ENCODE data around the gene ADRA2C.

The ADRA2C gene

DNA sequence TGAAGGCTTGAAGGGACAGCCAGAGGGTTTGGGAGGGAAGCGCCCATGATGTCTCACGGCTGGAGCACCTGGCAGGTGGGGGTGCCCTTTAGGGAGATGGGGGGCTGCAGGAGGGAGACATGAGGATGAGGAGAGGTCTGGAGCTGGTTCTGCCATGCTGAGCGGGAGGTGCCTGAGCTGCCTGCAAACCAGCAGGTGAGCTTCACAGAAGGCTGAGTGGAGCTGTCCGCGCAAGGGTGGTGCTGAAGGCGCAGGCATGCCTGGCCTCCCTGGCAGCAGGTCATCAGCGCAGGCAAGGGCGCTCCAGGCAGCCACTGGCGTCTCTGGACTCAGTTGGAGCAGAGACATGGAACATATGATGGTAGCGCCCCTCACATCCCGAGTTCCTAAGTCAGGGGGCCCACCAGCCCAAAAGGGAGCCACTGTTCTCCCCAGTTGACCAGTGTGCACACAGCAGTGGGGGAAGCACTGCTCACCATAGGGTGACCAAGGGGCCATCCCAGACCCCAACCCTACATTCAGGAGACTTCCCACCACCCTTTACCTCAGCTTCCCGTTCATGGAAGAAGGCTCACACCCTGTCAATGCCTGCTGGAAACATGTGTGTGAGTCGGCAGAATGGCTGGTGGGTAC, 25.8 kb downstream of the ADRA2C start:
- Histone ChIP-seq H4K20me1 (ENCODE audit: insufficient read depth, low read length, poor library complexity, severe bottlenecking) (no peaks in the 10 kb centered on the region), H3K36me3 (ENCODE audit: insufficient read depth, low read length) (no peaks in the 10 kb centered on the region), H3K9ac (ENCODE audit: low read depth, low read length, poor library complexity, severe bottlenecking) (no peak overlapping the region), H3K4me1 (ENCODE audit: insufficient read depth, low read length, poor library complexity, severe bottlenecking) (no peaks in the 10 kb centered on the region), H3K27me3 (ENCODE audit: insufficient read depth, low read length, poor library complexity, severe bottlenecking) (no peaks in the 10 kb centered on the region), H3F3A (ENCODE audit: low read depth) (no peaks in the 10 kb centered on the region), H3K79me2 (ENCODE audit: insufficient read depth, low read length) (no peaks in the 10 kb centered on the region), H3K9me3 (ENCODE audit: insufficient read depth, low read depth, low read length) (no peaks in the 10 kb centered on the region; the same call in 1 of the 2 replicates), H2AFZ (ENCODE audit: low read length) (no peak overlapping the region), H3K9me2 (replicated peaks; ENCODE audit: low read depth, low read length) (no peaks in the 10 kb centered on the region), H3K4me3 (ENCODE audit: low read length, poor library complexity, severe bottlenecking) (no peak overlapping the region), H3K4me2 (ENCODE audit: low read depth, low read length, poor library complexity, severe bottlenecking) (no peak overlapping the region)
- TF ChIP-seq, protein P1, sequence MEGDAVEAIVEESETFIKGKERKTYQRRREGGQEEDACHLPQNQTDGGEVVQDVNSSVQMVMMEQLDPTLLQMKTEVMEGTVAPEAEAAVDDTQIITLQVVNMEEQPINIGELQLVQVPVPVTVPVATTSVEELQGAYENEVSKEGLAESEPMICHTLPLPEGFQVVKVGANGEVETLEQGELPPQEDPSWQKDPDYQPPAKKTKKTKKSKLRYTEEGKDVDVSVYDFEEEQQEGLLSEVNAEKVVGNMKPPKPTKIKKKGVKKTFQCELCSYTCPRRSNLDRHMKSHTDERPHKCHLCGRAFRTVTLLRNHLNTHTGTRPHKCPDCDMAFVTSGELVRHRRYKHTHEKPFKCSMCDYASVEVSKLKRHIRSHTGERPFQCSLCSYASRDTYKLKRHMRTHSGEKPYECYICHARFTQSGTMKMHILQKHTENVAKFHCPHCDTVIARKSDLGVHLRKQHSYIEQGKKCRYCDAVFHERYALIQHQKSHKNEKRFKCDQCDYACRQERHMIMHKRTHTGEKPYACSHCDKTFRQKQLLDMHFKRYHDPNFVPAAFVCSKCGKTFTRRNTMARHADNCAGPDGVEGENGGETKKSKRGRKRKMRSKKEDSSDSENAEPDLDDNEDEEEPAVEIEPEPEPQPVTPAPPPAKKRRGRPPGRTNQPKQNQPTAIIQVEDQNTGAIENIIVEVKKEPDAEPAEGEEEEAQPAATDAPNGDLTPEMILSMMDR (conservative IDR thresholded peaks at IDR 0.05; ENCODE audit: low read length) = no peak
- no peak for TF ChIP-seq EZH2phosphoT487 (IDR thresholded peaks at IDR 0.05; ENCODE audit: borderline replicate concordance)

DNA sequence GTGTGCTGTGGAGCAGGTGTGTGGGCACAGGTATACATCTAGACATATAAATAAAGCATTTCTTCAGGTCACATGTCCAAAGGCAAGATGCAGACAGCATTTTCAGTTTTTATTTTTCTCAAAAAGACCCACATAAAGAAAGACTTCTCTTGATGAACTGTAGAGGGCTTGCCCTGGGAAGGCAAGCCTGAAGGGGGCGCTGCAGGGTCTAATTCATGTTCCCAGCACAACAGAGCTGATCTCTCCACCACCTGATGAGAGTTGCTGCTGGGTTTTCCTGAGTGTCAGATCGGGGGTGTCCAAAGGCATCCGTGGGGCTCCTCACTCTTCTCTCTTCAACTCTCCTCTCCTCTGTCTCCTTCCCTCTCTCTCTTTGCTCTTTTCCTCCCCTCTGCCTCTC, 26.6 kb downstream of the ADRA2C start:
- Histone ChIP-seq H3K27me3 (ENCODE audit: insufficient read depth, low read length, poor library complexity, severe bottlenecking) (no peaks in the 10 kb centered on the region), H3K4me2 (ENCODE audit: low read depth, low read length, poor library complexity, severe bottlenecking) (no peak overlapping the region), H3K4me1 (ENCODE audit: insufficient read depth, low read length, poor library complexity, severe bottlenecking) (no peaks in the 10 kb centered on the region), H3K79me2 (ENCODE audit: insufficient read depth, low read length) (no peaks in the 10 kb centered on the region), H3K9me3 (ENCODE audit: insufficient read depth, low read depth, low read length) (no peaks in the 10 kb centered on the region; the same call in 1 of the 2 replicates), H3K9me2 (replicated peaks; ENCODE audit: low read depth, low read length) (no peaks in the 10 kb centered on the region), H4K20me1 (ENCODE audit: insufficient read depth, low read length, poor library complexity, severe bottlenecking) (no peaks in the 10 kb centered on the region), H3K4me3 (ENCODE audit: low read length, poor library complexity, severe bottlenecking) (no peak overlapping the region), H3K36me3 (ENCODE audit: insufficient read depth, low read length) (no peaks in the 10 kb centered on the region), H2AFZ (ENCODE audit: low read length) (no peak overlapping the region), H3K9ac (ENCODE audit: low read depth, low read length, poor library complexity, severe bottlenecking) (no peak overlapping the region), H3F3A (ENCODE audit: low read depth) (no peaks in the 10 kb centered on the region)
- TF ChIP-seq, protein P1 (conservative IDR thresholded peaks at IDR 0.05; ENCODE audit: low read length) = peak; percentile 31; the same call in 1 of the 2 replicates
- no peak for TF ChIP-seq EZH2phosphoT487 (IDR thresholded peaks at IDR 0.05; ENCODE audit: borderline replicate concordance)

DNA sequence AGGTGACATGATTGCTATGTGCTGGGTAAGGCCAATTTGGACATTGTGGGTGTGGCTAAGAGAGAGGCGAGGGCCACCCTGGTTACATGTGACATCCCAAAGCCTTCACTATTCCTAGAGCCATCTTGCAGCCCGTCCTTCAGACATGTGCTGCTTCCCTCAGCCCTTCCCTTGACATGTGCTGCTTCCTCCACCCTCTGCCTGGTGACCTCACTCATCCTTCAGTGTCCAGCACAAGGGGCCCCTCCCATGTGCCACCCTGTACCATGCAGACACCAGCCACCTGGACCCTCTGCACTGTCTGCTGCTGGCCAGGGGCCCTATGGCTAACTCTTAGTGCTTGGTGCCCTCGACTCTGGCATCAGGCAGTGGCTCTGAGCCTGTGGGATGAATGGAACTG, 27.4 kb downstream of the ADRA2C start:
- Histone ChIP-seq H3K27me3 (ENCODE audit: insufficient read depth, low read length, poor library complexity, severe bottlenecking) (no peaks in the 10 kb centered on the region), H2AFZ (ENCODE audit: low read length) (no peak overlapping the region), H3K9me2 (replicated peaks; ENCODE audit: low read depth, low read length) (no peaks in the 10 kb centered on the region), H3K4me2 (ENCODE audit: low read depth, low read length, poor library complexity, severe bottlenecking) (no peak overlapping the region), H3K79me2 (ENCODE audit: insufficient read depth, low read length) (no peaks in the 10 kb centered on the region), H4K20me1 (ENCODE audit: insufficient read depth, low read length, poor library complexity, severe bottlenecking) (no peaks in the 10 kb centered on the region), H3K9me3 (ENCODE audit: insufficient read depth, low read depth, low read length) (no peaks in the 10 kb centered on the region; the same call in 1 of the 2 replicates), H3K4me1 (ENCODE audit: insufficient read depth, low read length, poor library complexity, severe bottlenecking) (no peaks in the 10 kb centered on the region), H3K4me3 (ENCODE audit: low read length, poor library complexity, severe bottlenecking) (no peak overlapping the region), H3K36me3 (ENCODE audit: insufficient read depth, low read length) (no peaks in the 10 kb centered on the region), H3F3A (ENCODE audit: low read depth) (no peaks in the 10 kb centered on the region), H3K9ac (ENCODE audit: low read depth, low read length, poor library complexity, severe bottlenecking) (no peak overlapping the region)
- TF ChIP-seq, protein P1 (conservative IDR thresholded peaks at IDR 0.05; ENCODE audit: low read length) = no peak
- no peak for TF ChIP-seq EZH2phosphoT487 (IDR thresholded peaks at IDR 0.05; ENCODE audit: borderline replicate concordance)

Measured in Loucy (cell line).